Stimulated activated effector memory CD8-positive, alpha-beta T cell treated with anti-CD3 and anti-CD28 coated beads, Interleukin-12 subunit alpha, Interleukin-12 subunit beta, amount 100 ng/mL, for 72 hours (primary cell): ENCODE results near the gene TNFRSF4.
A peak's percentile ranks its signal among the peaks of the same experiment; 100 is the strongest.
"Not testable (repeated sequence)": the region's sequence is repeated elsewhere in the genome, so short reads cannot be mapped to it uniquely, and the experiment has no call there.

Source experiments
- ATAC-seq: fragments of 150-1000 bp; cut with Tn5 transposase; 2 replicates; pipeline ENCODE4 v1.10.0; 2021
- DNase-seq, 2 donors: peaks; one replicate each; pipeline ENCODE4 v3.0.0; 2021 to 2022; ENCODE audit warnings: low spot score in 2 of 2
- H3K27ac Mint-ChIP-seq: one replicate; pipeline ENCODE4 v1.8.0; 2022; ENCODE audit warnings: mild to moderate bottlenecking, mixed read lengths
- H3K36me3 Mint-ChIP-seq: one replicate; pipeline ENCODE4 v1.8.0; 2022; ENCODE audit warnings: mild to moderate bottlenecking, mixed read lengths
- H3K4me1 Mint-ChIP-seq: one replicate; pipeline ENCODE4 v1.8.0; 2022; ENCODE audit warnings: mixed read lengths
- H3K4me3 Mint-ChIP-seq: one replicate; pipeline ENCODE4 v1.8.0; 2022; ENCODE audit warnings: mild to moderate bottlenecking, mixed read lengths
- H3K9me3 Mint-ChIP-seq: one replicate; pipeline ENCODE4 v1.8.0; 2022; ENCODE audit warnings: mixed read lengths

The TNFRSF4 gene

GRCh38 chr1:1179983-1180861, 33.7 kb downstream of the TNFRSF4 start:
- no peak for ATAC-seq

GRCh38 chr1:1179346-1179982, 34.5 kb downstream of the TNFRSF4 start:
- Mint-ChIP-seq H3K4me3 (no peak overlapping the region), H3K9me3 (no peaks in the 10 kb centered on the region), H3K27ac (no peak overlapping the region), H3K4me1 (peaks cover 11% of the 10 kb centered on the region), H3K36me3 (no peaks in the 10 kb centered on the region)
- ATAC-seq (no peak), DNase-seq (no peak)

More at GRCh38 chr1:1179983-1180861, 33.7 kb downstream of the TNFRSF4 start:
- no peak overlapping the region for H3K4me3 Mint-ChIP-seq
- no peak for DNase-seq
- H3K9me3 Mint-ChIP-seq: no peaks in the 10 kb centered on the region
- no peaks in the 10 kb centered on the region for H3K36me3 Mint-ChIP-seq
- H3K4me1 Mint-ChIP-seq: peaks cover 11% of the 10 kb centered on the region
- no peak overlapping the region for H3K27ac Mint-ChIP-seq

GRCh38 chr1:1178794-1179331, 35.1 kb downstream of the TNFRSF4 start:
- H3K9me3 Mint-ChIP-seq: no peaks in the 10 kb centered on the region
- H3K4me3 Mint-ChIP-seq: no peak overlapping the region
- no peak for DNase-seq
- H3K36me3 Mint-ChIP-seq: no peaks in the 10 kb centered on the region
- no peak for ATAC-seq
- H3K27ac Mint-ChIP-seq: no peak overlapping the region
- H3K4me1 Mint-ChIP-seq: peaks cover 11% of the 10 kb centered on the region

- no peak for ATAC-seq
- Mint-ChIP-seq H3K27ac (no peak overlapping the region), H3K36me3 (no peaks in the 10 kb centered on the region), H3K4me3 (no peak overlapping the region), H3K9me3 (no peaks in the 10 kb centered on the region), H3K4me1 (peaks cover 6% of the 10 kb centered on the region)
- DNase-seq: no peak
Observed at GRCh38 chr1:1177452-1178206, 36.3 kb downstream of the TNFRSF4 start.

GRCh38 chr1:1176931-1177330, 37.0 kb downstream of the TNFRSF4 start:
- H3K36me3 Mint-ChIP-seq: no peaks in the 10 kb centered on the region
- no peak overlapping the region for H3K4me3 Mint-ChIP-seq
- H3K27ac Mint-ChIP-seq: no peak overlapping the region
- H3K4me1 Mint-ChIP-seq: peaks cover 11% of the 10 kb centered on the region
- no peaks in the 10 kb centered on the region for H3K9me3 Mint-ChIP-seq
- ATAC-seq (no peak), DNase-seq (no peak)

GRCh38 chr1:1176063-1176761, 37.7 kb downstream of the TNFRSF4 start:
- peaks cover 11% of the 10 kb centered on the region for H3K4me1 Mint-ChIP-seq
- not testable (repeated sequence) for H3K27ac Mint-ChIP-seq, DNase-seq, H3K9me3 Mint-ChIP-seq, ATAC-seq, H3K4me3 Mint-ChIP-seq, H3K36me3 Mint-ChIP-seq

- ATAC-seq: no peak
- DNase-seq: no peak
- Mint-ChIP-seq H3K4me3 (no peak overlapping the region), H3K27ac (no peak overlapping the region), H3K4me1 (peaks cover 7% of the 10 kb centered on the region), H3K9me3 (no peaks in the 10 kb centered on the region), H3K36me3 (no peaks in the 10 kb centered on the region)
Observed at GRCh38 chr1:1175221-1176062, 38.5 kb downstream of the TNFRSF4 start.

- H3K9me3 Mint-ChIP-seq: no peaks in the 10 kb centered on the region
- DNase-seq (no peak), ATAC-seq (peak; percentile 16)
- H3K36me3 Mint-ChIP-seq: no peaks in the 10 kb centered on the region
- no peak within 1 kb of the TSS for H3K27ac Mint-ChIP-seq
- no peak within 1 kb of the TSS for H3K4me3 Mint-ChIP-seq
- peaks cover 12% of the 10 kb centered on the region for H3K4me1 Mint-ChIP-seq
Observed at GRCh38 chr1:1173793-1174415, 40.0 kb downstream of the TNFRSF4 start, which contains the start of gene TTLL10. TTLL10 (plus strand) TSS chr1:1173880; CDS start chr1:1179216, 5,336 bp downstream.

GRCh38 chr1:1173061-1173792, 40.7 kb downstream of the TNFRSF4 start:
- Mint-ChIP-seq H3K27ac (no peak overlapping the region), H3K36me3 (no peaks in the 10 kb centered on the region), H3K4me3 (no peak overlapping the region), H3K9me3 (no peaks in the 10 kb centered on the region), H3K4me1 (peaks cover 12% of the 10 kb centered on the region)
- DNase-seq (no peak), ATAC-seq (peak; percentile 2)

GRCh38 chr1:1171546-1172340, 42.2 kb downstream of the TNFRSF4 start:
- no peaks in the 10 kb centered on the region for H3K36me3 Mint-ChIP-seq
- no peaks in the 10 kb centered on the region for H3K9me3 Mint-ChIP-seq
- H3K4me1 Mint-ChIP-seq: peaks cover 12% of the 10 kb centered on the region
- DNase-seq: no peak
- H3K4me3 Mint-ChIP-seq: peak overlapping the region; percentile 51
- peak overlapping the region; percentile 58 for H3K27ac Mint-ChIP-seq
- peak; percentile 68 for ATAC-seq

GRCh38 chr1:1171161-1171545, 42.8 kb downstream of the TNFRSF4 start:
- no peak for ATAC-seq
- Mint-ChIP-seq H3K36me3 (no peaks in the 10 kb centered on the region), H3K9me3 (no peaks in the 10 kb centered on the region), H3K4me3 (no peak overlapping the region), H3K4me1 (peaks cover 12% of the 10 kb centered on the region), H3K27ac (no peak overlapping the region)
- no peak for DNase-seq

GRCh38 chr1:1170215-1171091, 43.5 kb downstream of the TNFRSF4 start:
- peaks cover 17% of the 10 kb centered on the region for H3K4me1 Mint-ChIP-seq
- DNase-seq (no peak), ATAC-seq (no peak)
- H3K9me3 Mint-ChIP-seq: no peaks in the 10 kb centered on the region
- H3K4me3 Mint-ChIP-seq: no peak overlapping the region
- H3K36me3 Mint-ChIP-seq: no peaks in the 10 kb centered on the region
- H3K27ac Mint-ChIP-seq: no peak overlapping the region
